ENCODE data around the gene REX1BD.

REX1BD gene

DNA sequence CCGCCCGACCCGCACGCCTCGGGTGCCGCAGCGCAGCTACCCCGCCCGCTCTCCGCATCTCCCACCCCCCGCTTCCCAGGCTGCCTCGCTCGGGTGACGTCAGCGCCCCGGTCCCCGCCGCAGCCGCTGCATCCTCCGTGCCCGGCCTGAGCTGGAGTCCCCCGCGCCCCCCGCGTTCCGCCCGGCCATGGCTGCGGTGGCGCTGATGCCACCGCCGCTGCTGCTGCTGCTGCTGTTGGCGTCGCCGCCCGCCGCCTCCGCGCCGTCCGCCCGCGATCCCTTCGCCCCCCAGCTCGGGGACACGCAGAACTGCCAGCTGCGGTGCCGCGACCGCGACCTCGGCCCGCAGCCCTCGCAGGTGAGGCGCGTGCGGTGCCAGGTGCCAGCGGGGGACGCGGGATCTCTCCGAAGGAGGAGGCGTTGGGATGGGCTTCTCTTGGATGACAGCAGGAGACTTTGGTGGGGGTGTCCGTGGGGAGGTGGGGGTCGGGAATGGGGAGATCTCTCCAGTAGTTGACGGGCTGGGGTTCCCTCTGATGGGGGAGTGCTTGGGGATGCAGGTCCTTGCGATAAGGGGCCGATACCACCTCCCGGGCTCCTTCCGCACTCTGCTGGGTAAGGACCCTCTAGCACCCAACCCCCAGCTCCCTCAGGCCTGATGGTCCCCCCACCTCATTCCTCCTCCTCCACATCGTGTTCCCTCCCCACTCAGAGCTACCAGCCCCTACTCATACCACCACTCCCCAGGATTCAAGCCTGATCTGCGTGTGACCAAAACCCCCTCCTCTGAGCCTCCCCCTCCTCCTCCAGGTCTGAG, 24.4 kb downstream of the REX1BD start, which contains the start of gene TMEM59L:
Gene TMEM59L (plus strand): TSS at position 99 of the 817 bp plus-strand sequence. CDS start 89 bp downstream, at position 188.
- DNase-seq (ENCODE audit: low read depth in 2 of 2, low spot score in 1 of 2): peak in 1 of 2 donors; percentile 12

DNA sequence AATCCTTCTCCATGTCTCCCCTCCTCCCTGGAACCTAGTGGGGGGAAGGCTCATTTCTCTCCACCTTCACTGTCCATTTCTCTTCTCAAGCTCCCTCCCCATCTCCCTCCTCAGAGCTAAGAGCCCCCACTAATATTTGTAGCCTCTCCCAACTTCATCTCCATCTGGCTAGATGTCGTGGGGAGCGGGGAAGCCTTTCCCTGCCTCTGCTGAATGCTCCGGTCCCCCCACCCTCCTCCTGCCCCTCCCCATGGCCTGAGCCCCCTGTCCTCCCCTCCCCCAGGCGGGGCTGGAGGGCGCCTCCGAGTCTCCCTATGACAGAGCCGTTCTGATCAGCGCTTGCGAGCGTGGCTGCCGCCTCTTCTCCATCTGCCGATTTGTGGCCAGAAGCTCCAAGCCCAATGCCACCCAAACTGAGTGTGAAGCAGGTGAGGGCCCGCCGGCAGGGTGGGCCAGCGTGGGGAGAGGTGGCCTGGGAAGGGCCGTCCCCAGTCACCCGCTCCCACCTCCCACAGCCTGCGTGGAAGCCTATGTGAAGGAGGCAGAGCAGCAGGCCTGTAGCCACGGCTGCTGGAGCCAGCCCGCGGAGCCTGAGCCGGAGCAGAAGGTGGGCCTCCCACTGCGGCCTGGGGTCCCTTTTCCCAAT, 25.1 kb downstream of the REX1BD start:
- DNase-seq (ENCODE audit: low read depth in 2 of 2, low spot score in 1 of 2): no peak

DNA sequence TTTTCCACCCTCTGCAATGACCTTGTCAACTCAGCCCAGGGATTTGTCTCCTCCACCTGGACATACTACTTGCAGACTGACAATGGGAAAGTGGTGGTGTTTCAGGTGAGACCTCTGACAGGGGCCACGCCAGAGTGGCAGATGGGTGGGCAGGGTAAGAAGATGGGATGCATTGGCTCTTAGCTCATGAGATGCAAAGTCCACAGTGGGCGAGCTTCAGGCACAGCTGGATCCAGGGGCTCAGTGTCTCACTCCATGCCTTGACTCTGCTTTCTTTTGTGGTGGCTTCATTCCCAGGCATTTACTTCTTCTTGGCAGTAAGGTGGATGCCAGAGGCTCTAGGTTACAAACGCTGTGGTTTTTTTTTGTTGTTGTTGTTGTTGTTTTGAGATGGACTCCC, 27.4 kb downstream of the REX1BD start:
- DNase-seq (ENCODE audit: low read depth in 2 of 2, low spot score in 1 of 2): no peak

DNA sequence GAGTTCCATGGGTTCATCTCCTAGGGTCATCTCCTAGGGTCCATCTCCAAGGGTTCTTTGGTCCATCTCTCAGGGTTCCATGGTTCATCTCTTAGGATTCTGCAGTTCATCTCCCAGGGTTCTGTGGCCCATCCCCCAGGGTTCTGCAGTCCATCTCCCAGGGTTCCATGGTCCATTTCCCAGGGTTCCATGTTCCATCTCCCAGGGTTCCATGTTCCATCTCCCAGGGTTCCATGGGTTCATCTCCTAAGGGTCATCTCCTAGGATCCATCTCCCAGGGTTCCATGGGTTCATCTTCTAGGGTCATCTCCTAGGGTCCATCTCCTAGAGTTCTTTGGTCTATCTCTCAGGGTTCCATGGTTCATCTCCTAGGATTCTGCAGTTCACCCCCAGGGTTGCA, 29.0 kb downstream of the REX1BD start:
- DNase-seq (ENCODE audit: low read depth in 2 of 2, low spot score in 1 of 2): no peak

DNA sequence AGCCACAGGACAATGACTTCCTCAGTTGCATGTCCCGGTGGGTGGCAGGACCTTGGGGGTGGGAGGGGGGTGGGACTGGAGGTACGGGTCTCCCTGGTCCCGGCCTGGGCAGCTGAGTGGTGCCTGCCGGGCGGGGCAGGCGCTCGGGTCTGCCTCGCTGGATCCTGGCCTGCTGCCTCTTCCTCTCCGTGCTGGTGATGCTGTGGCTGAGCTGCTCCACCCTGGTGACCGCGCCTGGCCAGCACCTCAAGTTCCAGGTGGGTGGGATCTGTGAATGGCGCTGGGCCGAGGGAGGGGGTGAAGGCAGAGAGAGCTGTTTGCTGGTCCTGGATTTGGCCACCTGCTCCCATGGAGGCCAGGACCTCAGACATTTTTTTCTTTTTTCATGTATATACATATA, 29.6 kb downstream of the REX1BD start:
- DNase-seq (ENCODE audit: low read depth in 2 of 2, low spot score in 1 of 2): no peak

DNA sequence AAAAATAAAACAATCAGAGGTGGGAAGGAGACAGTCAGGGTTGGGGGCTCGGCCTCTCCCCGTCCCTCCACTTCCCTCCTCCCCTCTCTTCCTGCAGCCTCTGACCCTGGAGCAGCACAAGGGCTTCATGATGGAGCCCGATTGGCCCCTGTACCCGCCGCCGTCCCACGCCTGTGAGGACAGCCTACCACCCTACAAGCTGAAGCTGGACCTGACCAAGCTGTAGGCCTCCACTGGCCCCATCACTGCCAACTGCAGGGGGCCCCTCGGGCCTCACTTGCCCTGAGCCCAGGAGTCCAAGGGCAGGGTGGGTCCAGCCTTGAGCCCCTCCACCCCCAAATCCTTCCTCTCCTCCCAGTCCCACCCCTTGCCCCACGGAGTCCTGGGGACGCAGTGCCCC, 31.7 kb downstream of the REX1BD start:
- no peak for DNase-seq (ENCODE audit: low read depth in 2 of 2, low spot score in 1 of 2)

DNA sequence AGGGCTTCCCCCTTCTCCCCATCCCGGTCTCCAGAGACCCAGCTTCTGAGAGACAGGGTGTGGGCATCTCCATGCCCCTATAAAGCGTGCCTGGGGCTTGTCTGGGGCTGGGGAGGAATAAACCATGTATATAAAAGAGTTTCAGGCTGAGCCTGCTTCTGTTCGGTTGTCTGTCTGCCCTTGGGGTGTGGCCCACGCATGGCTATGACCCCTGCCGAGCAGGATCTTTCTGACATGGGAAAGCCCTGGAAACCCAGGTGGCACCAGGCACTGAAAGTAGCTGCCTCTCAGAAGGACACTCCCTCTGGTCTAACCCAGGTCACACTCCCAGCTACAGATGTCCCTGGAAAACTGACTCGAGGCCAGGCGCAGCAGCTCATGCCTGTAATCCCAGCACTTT, 32.3 kb downstream of the REX1BD start:
- DNase-seq (ENCODE audit: low read depth in 2 of 2, low spot score in 1 of 2): no peak

DNA sequence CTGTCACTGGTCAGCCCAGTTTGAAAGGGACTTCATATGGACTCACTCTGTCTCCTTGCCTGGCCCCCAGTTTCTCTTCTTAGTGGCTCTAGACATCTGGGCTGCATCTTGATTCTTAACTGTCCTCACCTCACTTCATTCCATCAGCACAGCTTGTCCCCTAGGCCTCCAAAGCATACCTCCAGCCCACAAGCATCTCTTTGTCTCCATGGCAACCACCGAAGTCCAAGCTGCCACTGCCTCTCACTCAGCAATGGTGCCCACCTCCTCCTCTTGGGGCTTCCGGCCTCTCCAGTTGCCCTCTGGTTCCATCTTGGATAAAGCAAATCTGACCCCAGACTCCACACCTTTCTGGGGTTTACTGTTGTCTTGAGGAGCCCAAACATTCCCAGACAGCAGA, 38.3 kb downstream of the REX1BD start:
- DNase-seq (ENCODE audit: low read depth in 2 of 2, low spot score in 1 of 2): no peak

DNA sequence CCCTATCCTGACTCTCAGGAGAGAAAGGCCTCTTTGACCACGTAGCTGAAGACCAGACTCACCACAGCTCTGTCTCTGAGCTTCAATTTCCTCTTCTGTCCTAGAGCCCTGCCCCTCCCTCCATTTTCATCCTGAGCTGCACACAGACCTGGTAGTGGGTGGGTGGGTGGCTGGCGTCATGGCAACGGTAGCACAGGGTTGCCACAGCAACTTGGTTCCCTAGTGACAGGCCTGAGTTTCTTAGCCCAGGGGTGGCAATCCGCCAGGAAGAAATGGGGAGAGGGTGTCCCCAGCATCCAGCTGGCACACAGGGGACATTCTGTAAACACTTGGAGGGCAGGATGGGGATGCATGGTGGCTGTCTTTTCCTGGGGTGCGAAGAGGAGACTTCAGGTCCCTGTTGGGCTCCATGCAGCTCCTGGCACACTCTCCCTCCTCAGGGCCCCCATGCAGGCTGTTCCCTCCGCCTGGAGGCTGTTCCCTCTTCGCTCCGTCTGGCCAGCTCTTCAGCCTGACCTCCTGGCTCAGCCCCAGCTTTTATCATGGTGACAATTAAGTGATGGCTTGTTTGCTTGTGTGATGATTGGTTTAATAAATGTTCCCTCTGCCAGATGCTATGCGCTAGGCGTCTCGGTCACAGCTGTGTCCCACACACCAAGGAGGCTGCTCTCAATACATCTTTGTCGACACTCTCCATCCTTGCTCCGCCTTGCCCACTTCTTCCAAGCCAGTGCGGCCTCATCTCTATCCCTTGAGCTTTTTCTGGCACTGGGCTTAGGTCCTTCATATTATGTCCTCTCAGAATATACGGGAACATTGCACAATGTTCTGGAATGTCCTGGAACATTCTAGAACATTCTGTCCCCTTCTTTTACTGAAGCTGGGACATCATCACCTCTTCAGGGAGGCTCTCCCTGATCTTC, 40.8 kb downstream of the REX1BD start:
- no peak for DNase-seq (ENCODE audit: low read depth in 2 of 2, low spot score in 1 of 2)

DNA sequence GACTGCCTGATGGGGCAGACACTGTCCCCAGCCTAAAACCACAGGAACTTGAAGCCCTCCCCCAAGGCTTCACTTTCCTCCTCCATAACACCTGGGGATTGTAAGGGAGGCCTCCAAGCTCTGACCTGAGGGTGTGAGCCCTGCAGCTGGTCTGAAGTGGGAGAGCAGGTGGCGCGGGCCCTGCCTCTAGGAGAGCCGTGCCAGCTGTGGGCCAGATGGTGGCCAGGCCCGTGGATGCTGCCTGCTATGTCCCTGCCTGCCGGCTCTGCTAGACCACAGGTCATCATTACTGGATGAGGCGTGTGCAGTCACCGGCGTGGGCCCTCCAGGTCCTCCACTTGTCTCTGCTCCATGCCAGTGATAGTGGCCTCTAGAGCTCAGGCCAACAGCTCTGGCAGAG, 44.7 kb downstream of the REX1BD start:
- no peak for DNase-seq (ENCODE audit: low read depth in 2 of 2, low spot score in 1 of 2)

DNA sequence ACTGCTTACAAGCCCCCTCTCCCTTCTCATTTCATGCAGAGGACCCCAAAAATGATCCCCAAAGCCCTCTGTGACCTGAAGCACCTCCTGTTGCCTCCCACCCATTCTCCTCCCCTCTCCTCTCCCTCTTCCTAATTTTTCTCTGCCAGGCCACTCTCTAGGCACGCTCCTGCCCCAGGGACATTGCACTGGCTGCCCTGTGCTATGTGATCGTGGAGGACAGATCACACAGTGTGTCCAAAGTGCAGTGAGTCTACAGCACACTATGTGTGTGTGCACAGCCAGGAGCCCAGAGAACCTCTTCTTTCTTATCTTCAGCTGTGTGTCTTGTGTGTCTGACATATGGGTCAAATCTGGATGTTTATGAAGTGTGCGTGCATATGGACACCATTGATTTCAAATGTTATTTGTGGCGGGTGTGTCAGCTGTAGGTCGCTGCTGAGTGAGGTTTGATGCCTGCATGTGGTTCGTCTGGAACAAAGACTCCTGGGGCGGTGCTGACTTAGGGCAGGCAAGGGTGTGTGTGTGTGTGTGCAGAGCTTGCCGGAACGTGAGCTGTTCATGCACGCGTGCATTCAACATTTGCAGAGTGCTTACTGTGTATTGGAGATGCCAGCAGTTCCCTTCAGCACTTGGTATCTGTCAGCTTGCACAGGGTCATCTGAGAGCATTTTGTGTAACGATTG, 46.2 kb downstream of the REX1BD start:
- no peak for DNase-seq (ENCODE audit: low read depth in 2 of 2, low spot score in 1 of 2)

DNA sequence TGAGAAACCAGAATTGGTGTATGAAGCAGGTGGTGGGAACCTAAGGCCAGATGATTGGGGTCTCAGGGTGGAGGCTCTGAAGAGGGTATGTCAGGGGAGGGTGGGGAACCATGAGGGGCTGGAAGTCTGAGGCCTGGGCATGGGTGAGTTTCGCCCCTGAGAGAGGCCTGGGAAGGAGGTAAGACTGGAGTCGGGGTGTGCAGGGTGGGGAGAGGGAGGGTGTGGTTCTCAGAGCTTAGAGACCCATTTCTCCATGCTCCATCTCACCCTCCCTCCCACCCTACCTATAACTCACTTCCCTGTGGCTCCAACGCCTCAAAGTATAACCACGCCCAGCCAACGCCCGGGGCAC, 47.2 kb downstream of the REX1BD start:
- no peak for DNase-seq (ENCODE audit: low read depth in 2 of 2, low spot score in 1 of 2)

DNA sequence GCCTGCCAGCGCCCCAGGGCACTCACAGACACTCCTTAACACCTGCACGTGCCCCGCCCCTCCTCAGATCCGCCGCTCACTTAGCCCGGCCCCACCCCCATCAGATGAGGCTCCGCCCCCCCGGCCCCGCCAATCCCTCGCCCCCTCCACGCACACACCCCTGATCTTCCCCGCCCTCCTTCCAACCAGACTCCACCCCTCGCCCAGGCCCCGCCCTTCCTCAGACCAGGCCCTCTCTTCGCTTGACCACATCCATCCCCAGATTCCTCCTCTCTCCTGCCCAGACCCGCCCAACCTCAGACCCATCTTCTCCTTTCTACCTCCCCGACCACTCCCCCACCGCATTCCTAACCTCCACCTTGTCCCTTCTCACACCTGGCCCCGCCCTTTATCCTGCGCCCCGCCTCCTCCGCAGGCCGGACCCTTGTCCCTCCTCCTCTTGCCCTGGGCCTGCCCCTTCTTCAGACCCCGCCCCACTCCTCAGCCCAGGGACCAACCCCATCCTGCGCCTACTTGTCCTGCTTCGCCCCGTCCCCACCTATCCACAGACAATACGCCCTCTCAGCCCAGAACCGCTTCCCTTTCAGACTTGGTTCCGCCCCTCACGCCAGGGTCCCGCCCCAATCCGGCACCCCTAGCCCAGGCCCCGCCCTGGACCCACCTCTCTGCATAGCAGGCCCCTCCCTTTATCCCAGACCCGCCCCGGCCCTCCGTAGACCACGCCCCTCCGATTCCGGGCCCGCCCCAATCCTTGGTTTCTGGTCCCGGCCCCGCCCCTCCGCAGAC, 47.8 kb downstream of the REX1BD start:
- peak; percentile 96 to 100 for DNase-seq (ENCODE audit: low read depth in 2 of 2, low spot score in 1 of 2)

DNA sequence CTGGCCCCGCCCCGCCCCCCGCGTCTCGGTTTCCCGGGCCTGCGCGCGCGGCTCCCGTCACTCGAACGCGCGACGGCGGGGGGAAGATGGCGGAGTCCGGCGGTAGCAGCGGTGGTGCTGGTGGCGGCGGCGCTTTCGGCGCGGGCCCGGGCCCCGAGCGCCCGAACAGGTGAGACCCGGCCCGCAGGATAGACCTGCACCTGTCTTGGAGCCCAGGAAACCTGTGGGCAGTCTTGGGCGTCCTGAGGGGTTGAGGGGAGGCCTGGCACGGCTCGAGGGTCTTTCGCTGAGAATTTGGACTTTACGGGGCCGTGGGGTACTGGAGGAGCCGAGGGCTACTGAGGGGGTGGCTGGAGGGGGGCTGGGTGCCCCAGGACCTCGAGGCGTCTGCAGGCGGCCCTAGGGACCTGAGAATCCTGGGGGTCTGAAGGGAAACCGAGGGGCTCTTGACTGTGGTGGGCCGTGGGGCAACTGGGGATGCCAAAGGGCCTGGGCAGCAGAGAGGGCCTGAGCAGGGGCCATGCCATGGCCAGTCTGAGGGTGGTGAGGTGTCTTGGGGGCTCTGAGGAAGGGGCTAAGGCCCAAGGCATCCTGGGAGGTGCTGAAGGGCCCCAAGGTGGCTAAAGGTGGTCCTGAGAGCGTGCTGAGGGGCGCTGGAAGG, 48.5 kb downstream of the REX1BD start, which contains the start of gene KLHL26:
Gene KLHL26 (plus strand): TSS at position 60 of the 661 bp plus-strand sequence. CDS start 27 bp downstream, at position 87.
- DNase-seq (ENCODE audit: low read depth in 2 of 2, low spot score in 1 of 2): no peak

DNA sequence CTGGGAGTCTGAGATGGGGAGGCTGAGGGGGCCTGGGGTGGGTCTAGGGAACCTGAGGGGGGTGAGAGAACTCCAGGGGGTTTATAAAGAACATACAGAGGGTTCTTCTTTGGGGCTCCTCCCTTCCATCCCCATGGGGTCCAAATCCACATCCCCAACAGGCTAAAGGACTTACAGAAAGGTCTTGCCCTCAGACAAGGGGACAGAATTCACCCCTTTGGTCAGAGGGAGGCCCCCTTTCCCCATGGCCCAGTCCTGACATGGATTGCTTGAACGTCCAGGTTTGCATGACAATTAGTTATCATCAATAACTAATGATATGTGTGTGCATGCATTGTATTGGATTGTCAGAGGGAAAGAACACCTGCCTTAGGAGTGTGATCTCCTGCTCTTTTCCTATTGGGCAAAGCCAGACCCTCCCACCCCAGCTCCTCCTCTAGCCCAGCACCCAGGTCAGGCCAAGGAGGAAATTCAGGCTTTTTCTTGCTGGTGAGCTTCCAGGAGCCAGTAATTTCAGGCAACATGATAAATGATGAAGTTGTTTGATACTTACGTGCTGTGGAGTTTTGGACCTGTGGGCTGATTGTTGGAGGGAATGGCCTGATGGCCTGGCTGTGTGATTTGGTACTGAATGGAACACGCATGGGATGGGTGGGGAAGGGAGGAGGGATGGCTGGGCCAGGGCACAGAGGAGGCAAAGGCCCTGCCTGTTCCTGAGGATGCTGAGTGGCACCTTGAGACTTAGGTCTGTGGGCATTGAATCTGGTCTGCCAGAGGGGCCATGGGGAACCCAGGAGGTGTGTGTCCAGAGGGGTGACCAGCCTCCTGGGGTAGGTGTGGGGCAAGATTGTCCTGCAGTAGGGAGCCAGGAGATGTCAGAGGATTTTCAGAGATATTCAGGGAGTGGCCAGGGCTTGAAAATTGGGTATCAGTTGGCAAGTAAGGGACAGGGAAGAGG, 49.4 kb downstream of the REX1BD start:
- DNase-seq (ENCODE audit: low read depth in 2 of 2, low spot score in 1 of 2): no peak

DNA sequence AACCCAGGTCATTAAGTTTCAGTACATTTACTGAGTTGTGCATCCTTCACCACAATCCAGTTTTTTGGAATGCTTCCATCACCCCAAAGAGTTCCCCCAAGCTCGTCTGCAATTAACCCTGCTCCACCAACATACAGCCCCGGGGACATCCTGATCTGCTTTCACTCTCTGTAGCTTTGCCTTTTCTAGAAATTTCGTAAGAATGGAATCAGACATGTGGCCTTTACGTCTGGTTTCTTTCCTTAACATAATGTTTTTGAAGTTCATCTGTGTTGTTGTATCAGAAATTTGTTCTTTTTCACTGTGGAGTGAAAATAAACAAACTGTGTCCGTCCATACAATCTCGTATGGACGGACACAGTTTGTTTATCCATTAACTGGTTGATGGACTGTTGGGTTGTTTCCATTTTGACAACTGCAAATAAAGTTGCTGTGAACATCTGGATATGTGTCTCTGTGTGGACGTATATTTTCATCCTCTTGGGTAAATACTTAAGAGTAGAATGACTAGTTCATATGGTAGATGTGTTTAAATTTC, 51.2 kb downstream of the REX1BD start:
- DNase-seq (ENCODE audit: low read depth in 2 of 2, low spot score in 1 of 2): no peak
